Activated naive CD4-positive, alpha-beta T cell (primary cell): Measurements from ENCODE around the gene PABPC1L.

ENCODE experiments used
- DNase-seq, 4 experiments: peaks; one replicate each; lab custom pipeline; 2025; lab: John Stamatoyannopoulos, UW

The PABPC1L gene

GRCh38 chr20:44966030-44966961 is 56.4 kb downstream of the PABPC1L start, which contains the start of gene STK4:
Gene STK4, plus strand, starts transcription at chr20:44966512. Its CDS starts 57 bp downstream, at chr20:44966569.
- peak; percentile 89 to 96 (median 92) for DNase-seq

- DNase-seq, result no peak
Observed at GRCh38 chr20:44967207-44967807, 57.4 kb downstream of the PABPC1L start.

- DNase-seq, result no peak
Observed at GRCh38 chr20:44969300-44969894, 59.5 kb downstream of the PABPC1L start.

- no peak for DNase-seq
Observed at GRCh38 chr20:44970243-44970757, 60.4 kb downstream of the PABPC1L start.

GRCh38 chr20:44973053-44973452 is 63.2 kb downstream of the PABPC1L start:
- no peak for DNase-seq

GRCh38 chr20:44976698-44977097 is 66.8 kb downstream of the PABPC1L start:
- DNase-seq, result no peak

- peak in 2 of 4 experiments; percentile 6 to 23 for DNase-seq
Observed at GRCh38 chr20:44979090-44979621, 69.3 kb downstream of the PABPC1L start.

GRCh38 chr20:44981736-44982406 is 72.0 kb downstream of the PABPC1L start:
- no peak for DNase-seq

GRCh38 chr20:44983093-44983674 is 73.3 kb downstream of the PABPC1L start:
- DNase-seq, result no peak

GRCh38 chr20:44988631-44989171 is 78.8 kb downstream of the PABPC1L start:
- DNase-seq, result no peak
